CD4-positive, alpha-beta memory T cell (primary cell): ENCODE data around the gene TPX2. TPM values are rescaled to one million over a fixed set of nuclear protein-coding genes. Genes with fewer than 3 reads are reported as not detected.

Experiments used
- CTCF ChIA-PET: fragments of 350-600 bp; sonication (Branson Sonifier 250); formaldehyde crosslinking; loops from one replicate; lab custom pipeline; 2021; ENCODE audit warnings: inconsistent platforms; ENCODE audit not compliant: partially characterized antibody; lab: Charles Lee
- POLR2A ChIA-PET: fragments of 350-600 bp; sonication (Branson Sonifier 250); formaldehyde crosslinking; loops from one replicate; lab custom pipeline; 2021; ENCODE audit not compliant: partially characterized antibody; lab: Charles Lee
- DNase-seq, 5 donors: peaks; one replicate each; pipeline versions ENCODE4 v3.0.0 to v3.0.0-alpha.2; 2020 to 2022; ENCODE audit warnings: mixed read lengths in 1 of 5
- H3K27ac ChIP-seq: one replicate; pipeline ENCODE4 v1.7.0; 2013; ENCODE audit warnings: low read depth, low read length
- H3K27me3 ChIP-seq: 2 replicates; pipeline ENCODE4 v1.7.0; 2013; ENCODE audit warnings: mild to moderate bottlenecking, low read length, moderate library complexity; ENCODE audit not compliant: insufficient read depth
- H3K36me3 ChIP-seq: 2 replicates; pipeline ENCODE4 v1.7.0; 2013; ENCODE audit warnings: mild to moderate bottlenecking, low read length, moderate library complexity; ENCODE audit not compliant: insufficient read depth
- H3K4me1 ChIP-seq: 2 replicates; pipeline ENCODE4 v1.7.0; 2013; ENCODE audit warnings: mild to moderate bottlenecking, low read length, moderate library complexity; ENCODE audit not compliant: insufficient read depth
- H3K4me3 ChIP-seq, 2 donors: one replicate each; pipeline ENCODE4 v1.7.0; 2013; ENCODE audit warnings: low read length in 2 of 2, mild to moderate bottlenecking in 1 of 2
- H3K9me3 ChIP-seq, 2 donors: one replicate each; pipeline ENCODE4 v1.7.0; 2013; ENCODE audit warnings: low read length in 2 of 2, control low read depth in 1 of 2; ENCODE audit not compliant: control insufficient read depth in 1 of 2
- H3K27ac Mint-ChIP-seq, 7 donors: one replicate each; pipeline ENCODE4 v1.8.0; 2020 to 2021; ENCODE audit warnings: mixed read lengths in 7 of 7, mild to moderate bottlenecking in 6 of 7, inconsistent platforms in 3 of 7, moderate library complexity in 3 of 7
- H3K27me3 Mint-ChIP-seq, 2 donors: one replicate each; pipeline ENCODE4 v1.8.0; 2020 to 2021; ENCODE audit warnings: mixed read lengths in 2 of 2
- H3K36me3 Mint-ChIP-seq, 2 donors: one replicate each; pipeline ENCODE4 v1.8.0; 2020 to 2021; ENCODE audit warnings: mixed read lengths in 2 of 2, inconsistent platforms in 1 of 2, mild to moderate bottlenecking in 1 of 2
- H3K4me1 Mint-ChIP-seq, 4 donors: one replicate each; pipeline ENCODE4 v1.8.0; 2020 to 2021; ENCODE audit warnings: mixed read lengths in 4 of 4, mild to moderate bottlenecking in 1 of 4
- H3K4me3 Mint-ChIP-seq, 8 donors: one replicate each; pipeline ENCODE4 v1.8.0; 2020 to 2021; ENCODE audit warnings: mixed read lengths in 8 of 8, mild to moderate bottlenecking in 7 of 8, moderate library complexity in 6 of 8, inconsistent platforms in 3 of 8
- H3K9me3 Mint-ChIP-seq, 8 donors: one replicate each; pipeline ENCODE4 v1.8.0; 2020 to 2021; ENCODE audit warnings: mixed read lengths in 8 of 8, mild to moderate bottlenecking in 5 of 8, inconsistent platforms in 3 of 8, moderate library complexity in 1 of 8
- intact Hi-C: fragments of 100-400 bp; cut with micrococcal nuclease; formaldehyde crosslinking; loops from one replicate; pipeline ENCODE4 v1.15.1; 2023
- polyA plus RNA-seq, 2 donors: library from polyadenylated mRNA; unstranded; fragments of 300-500 nt; fragmentation: Illumina TruSeq; gene quantifications; one replicate each; pipeline ENCODE4 v1.2.3, GENCODE V29; 2021
- total RNA-seq, 2 experiments: library from RNA; stranded (reverse); gene quantifications; one replicate each; pipeline ENCODE4 v1.2.3, GENCODE V29; 2021

The TPX2 gene
- total and polyA plus RNA-seq, 4 experiments from 2014 or later: 0.30 to 0.85 (median 0.60) TPM

- Mint-ChIP-seq H3K27ac (no peak overlapping the region), H3K4me3 (no peak overlapping the region), H3K9me3 (no peaks in the 10 kb centered on the region), H3K36me3 (no peaks in the 10 kb centered on the region), H3K27me3 (peaks cover 1 to 7% of the 10 kb centered on the region in 2 donors), H3K4me1 (no peaks in the 10 kb centered on the region)
- no peak for DNase-seq
- Histone ChIP-seq H3K9me3 (no peaks in the 10 kb centered on the region), H3K36me3 (no peaks in the 10 kb centered on the region), H3K4me3 (no peak overlapping the region), H3K27ac (no peak overlapping the region), H3K4me1 (no peaks in the 10 kb centered on the region), H3K27me3 (no peaks in the 10 kb centered on the region)
- ChIA-PET POLR2A (no interaction called here), CTCF (interaction anchor here (1.3 kb wide), 1 partner anchor 11 kb away, joined by 3 read pairs; no protein-coding TSS in a partner anchor)
- intact Hi-C loops: no loop called here
These were observed 104.8 kb downstream of the TPX2 start for GRCh38 chr20:31843881-31844280.

- DNase-seq: no peak
- Mint-ChIP-seq H3K9me3 (no peaks in the 10 kb centered on the region), H3K27me3 (peaks cover 2 to 9% of the 10 kb centered on the region in 2 donors), H3K4me3 (no peak overlapping the region), H3K4me1 (no peaks in the 10 kb centered on the region), H3K27ac (no peak overlapping the region), H3K36me3 (no peaks in the 10 kb centered on the region)
- no peaks in the 10 kb centered on the region for H3K4me1 ChIP-seq
- ChIA-PET CTCF (interaction anchor here (1.1 to 1.3 kb wide), 2 partner anchors 10 to 27 kb away, joined by 3 read pairs; no protein-coding TSS in a partner anchor), POLR2A (no interaction called here)
- intact Hi-C loops: no loop called here
- no peaks in the 10 kb centered on the region for H3K27me3 ChIP-seq
- H3K27ac ChIP-seq: no peak overlapping the region
- H3K36me3 ChIP-seq: no peaks in the 10 kb centered on the region
- no peak overlapping the region for H3K4me3 ChIP-seq
- no peaks in the 10 kb centered on the region for H3K9me3 ChIP-seq
These were observed 105.7 kb downstream of the TPX2 start for GRCh38 chr20:31844737-31845299.

DNA sequence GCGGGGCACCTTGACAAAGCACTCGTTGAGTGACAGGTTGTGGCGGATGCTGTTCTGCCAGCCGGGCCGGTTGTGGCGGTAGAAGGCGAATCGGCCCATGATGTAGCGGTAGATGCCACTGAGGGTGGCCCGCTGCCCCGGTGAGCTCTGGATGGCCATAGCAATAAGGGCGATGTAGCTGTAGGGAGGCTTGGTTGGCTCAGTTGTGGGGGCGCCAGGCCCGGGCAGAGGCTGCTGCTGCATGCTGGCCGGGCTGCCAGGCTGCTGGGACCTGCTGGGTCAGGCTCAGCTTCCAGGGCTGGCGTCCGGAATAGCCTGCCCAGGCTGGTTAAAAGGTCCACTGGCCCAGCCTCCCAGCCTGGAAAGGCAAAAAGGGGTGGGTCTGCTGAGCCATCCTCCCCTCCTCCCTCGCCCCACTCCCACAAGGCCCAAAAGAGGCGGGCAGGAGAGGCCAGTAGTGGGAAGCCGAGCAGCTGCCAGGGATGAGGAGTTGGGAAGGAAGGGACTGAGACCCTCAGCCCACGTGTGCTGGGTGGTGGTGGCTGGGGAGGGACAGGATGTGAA, 106.3 kb downstream of the TPX2 start, which contains the start of gene FOXS1:
TSS of gene FOXS1 (minus strand) at position 305 of the 564 bp plus-strand sequence. CDS start at position 243, 62 bp downstream.
- no peaks in the 10 kb centered on the region for H3K36me3 ChIP-seq
- H3K27me3 ChIP-seq: no peaks in the 10 kb centered on the region
- H3K27me3 Mint-ChIP-seq: peaks cover 4 to 13% of the 10 kb centered on the region in 2 donors
- H3K4me3 ChIP-seq: no peak within 1 kb of the TSS
- ChIA-PET CTCF (interaction anchor here (1.1 to 1.3 kb wide), 2 partner anchors 10 to 26 kb away, joined by 3 read pairs; no protein-coding TSS in a partner anchor), POLR2A (no interaction called here)
- H3K27ac ChIP-seq: no peak within 1 kb of the TSS
- intact Hi-C loops: no loop called here
- H3K4me1 ChIP-seq: no peaks in the 10 kb centered on the region
- H3K9me3 Mint-ChIP-seq: no peaks in the 10 kb centered on the region
- no peak within 1 kb of the TSS for H3K4me3 Mint-ChIP-seq
- no peaks in the 10 kb centered on the region for H3K36me3 Mint-ChIP-seq
- no peak within 1 kb of the TSS for H3K27ac Mint-ChIP-seq
- DNase-seq: no peak
- H3K9me3 ChIP-seq: no peaks in the 10 kb centered on the region
- H3K4me1 Mint-ChIP-seq: no peaks in the 10 kb centered on the region

GRCh38 chr20:31846793-31847138, 107.7 kb downstream of the TPX2 start:
- Mint-ChIP-seq H3K36me3 (no peaks in the 10 kb centered on the region), H3K27me3 (peaks cover 11 to 15% of the 10 kb centered on the region in 2 donors), H3K4me3 (no peak overlapping the region), H3K4me1 (no peaks in the 10 kb centered on the region), H3K27ac (no peak overlapping the region), H3K9me3 (no peaks in the 10 kb centered on the region)
- DNase-seq: no peak
- Histone ChIP-seq H3K4me1 (no peaks in the 10 kb centered on the region), H3K4me3 (no peak overlapping the region), H3K27me3 (no peaks in the 10 kb centered on the region), H3K36me3 (no peaks in the 10 kb centered on the region), H3K9me3 (no peaks in the 10 kb centered on the region), H3K27ac (no peak overlapping the region)
- intact Hi-C loops: loop anchor here (1.0 kb wide), 1 partner anchor 24 kb away; no protein-coding TSS in a partner anchor
- CTCF ChIA-PET: interaction anchor here (0.7 to 4.4 kb wide), 16 partner anchors 9 to 669 kb away, joined by 3 to 47 read pairs (median 4); partner anchors contain the start of gene PDRG1
- POLR2A ChIA-PET: interaction anchor here (1.0 kb wide), 1 partner anchor 9 kb away, joined by 3 read pairs; no protein-coding TSS in a partner anchor

DNA sequence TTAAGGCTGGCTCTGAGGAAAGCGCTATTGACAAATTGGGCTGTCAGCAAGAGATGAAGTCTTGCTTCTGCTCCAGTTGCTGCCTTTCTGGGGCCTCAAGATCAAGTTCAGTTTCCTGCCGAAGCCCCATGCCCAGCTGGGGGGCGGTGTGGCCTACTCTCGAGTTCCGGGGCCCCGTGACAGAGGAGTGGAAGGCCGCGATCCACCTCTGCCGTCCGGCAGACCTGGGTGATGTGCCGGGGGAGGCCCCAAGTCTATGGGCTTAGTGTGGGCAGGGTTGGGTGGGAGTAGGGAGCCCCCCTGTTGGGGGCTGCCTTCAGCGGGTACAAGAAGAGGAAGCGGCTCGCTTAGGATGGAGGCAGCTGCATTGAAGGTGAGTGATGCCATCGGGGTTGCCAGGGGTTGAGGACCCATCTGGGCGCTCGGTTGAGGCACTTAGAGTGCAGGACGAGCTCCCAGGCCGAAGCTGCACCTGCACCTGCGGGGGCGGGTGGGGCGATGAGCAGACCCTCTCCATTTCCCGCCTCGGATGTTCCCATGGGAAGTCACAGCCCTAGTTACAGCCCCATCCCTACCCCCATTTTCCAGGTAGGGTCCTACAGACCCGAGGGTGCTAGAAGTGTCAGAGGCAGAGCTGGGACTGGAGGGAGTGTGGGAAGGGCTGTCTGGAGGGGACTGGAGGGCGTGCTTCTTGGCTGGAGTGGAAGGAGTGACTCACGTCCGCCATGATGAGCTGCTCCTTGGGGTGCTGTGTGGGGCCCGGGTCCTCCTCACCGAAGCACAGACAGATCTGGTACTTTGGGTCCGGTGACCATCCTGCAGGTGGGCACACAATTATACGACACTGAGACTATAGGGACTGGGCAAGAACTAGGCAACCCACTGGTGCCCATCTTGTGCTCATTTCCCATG, 109.3 kb downstream of the TPX2 start:
- Histone ChIP-seq H3K36me3 (no peaks in the 10 kb centered on the region), H3K4me3 (no peak overlapping the region), H3K27ac (no peak overlapping the region), H3K4me1 (no peaks in the 10 kb centered on the region), H3K9me3 (no peaks in the 10 kb centered on the region), H3K27me3 (no peaks in the 10 kb centered on the region)
- H3K9me3 Mint-ChIP-seq: no peaks in the 10 kb centered on the region
- no peaks in the 10 kb centered on the region for H3K36me3 Mint-ChIP-seq
- no peak overlapping the region for H3K4me3 Mint-ChIP-seq
- no peak overlapping the region for H3K27ac Mint-ChIP-seq
- no peaks in the 10 kb centered on the region for H3K4me1 Mint-ChIP-seq
- no peak for DNase-seq
- CTCF ChIA-PET: interaction anchor here (1.6 to 4.4 kb wide), 3 partner anchors 10 to 40 kb away, joined by 6 to 47 read pairs (median 13); no protein-coding TSS in a partner anchor
- intact Hi-C loops: no loop called here
- peaks cover 11 to 17% of the 10 kb centered on the region in 2 donors for H3K27me3 Mint-ChIP-seq
- POLR2A ChIA-PET: no interaction called here

DNA sequence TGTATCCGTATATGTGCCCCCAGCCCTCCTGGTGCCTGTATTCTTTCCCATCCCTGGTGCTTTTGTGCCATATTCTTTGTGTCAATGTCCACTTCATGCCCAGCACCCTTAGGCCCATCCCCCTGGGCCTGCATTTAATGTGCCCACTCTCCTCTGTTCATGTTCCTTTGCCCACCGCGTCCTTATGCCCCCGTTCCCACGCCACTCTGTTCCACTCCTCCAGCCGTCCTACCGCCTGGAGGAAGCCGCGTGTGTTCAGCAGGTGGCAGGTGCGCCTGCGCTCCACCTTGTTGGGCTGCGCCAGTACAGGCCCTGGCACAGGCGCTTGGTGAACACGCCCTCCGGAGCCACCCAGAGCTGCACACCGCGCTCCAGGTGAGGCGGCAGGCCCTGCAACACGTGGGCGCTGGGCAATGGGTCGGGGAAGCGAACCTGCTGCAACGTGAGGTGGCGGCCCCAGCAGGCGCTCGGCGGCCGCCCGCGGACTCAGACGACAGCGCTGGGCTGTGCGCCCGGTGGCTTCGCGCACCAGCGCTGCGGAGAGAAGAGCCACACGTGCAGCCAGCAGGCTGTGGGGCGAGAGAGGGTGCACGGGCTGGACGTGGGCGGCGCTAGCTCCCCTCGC, 110.3 kb downstream of the TPX2 start:
- H3K36me3 Mint-ChIP-seq: no peaks in the 10 kb centered on the region
- intact Hi-C loops: no loop called here
- ChIA-PET POLR2A (no interaction called here), CTCF (interaction anchor here (0.7 to 8.0 kb wide), 7 partner anchors 8 to 181 kb away, joined by 3 to 101 read pairs (median 4); partner anchors contain the start of genes MYLK2 and PDRG1)
- peaks cover 11 to 21% of the 10 kb centered on the region in 2 donors for H3K27me3 Mint-ChIP-seq
- no peak overlapping the region for H3K27ac Mint-ChIP-seq
- Histone ChIP-seq H3K4me1 (no peaks in the 10 kb centered on the region), H3K9me3 (no peaks in the 10 kb centered on the region), H3K27ac (no peak overlapping the region), H3K36me3 (no peaks in the 10 kb centered on the region), H3K27me3 (no peaks in the 10 kb centered on the region), H3K4me3 (no peak overlapping the region)
- DNase-seq: no peak
- no peak overlapping the region for H3K4me3 Mint-ChIP-seq
- H3K9me3 Mint-ChIP-seq: no peaks in the 10 kb centered on the region
- H3K4me1 Mint-ChIP-seq: no peaks in the 10 kb centered on the region
